Measurements from ENCODE around the gene MDN1. TPM values are rescaled to one million over a fixed set of nuclear protein-coding genes. Genes with fewer than 3 reads are reported as not detected.

Gene MDN1
- total RNA-seq, 1 donor from 2014 or later = 22.9 TPM

DNA sequence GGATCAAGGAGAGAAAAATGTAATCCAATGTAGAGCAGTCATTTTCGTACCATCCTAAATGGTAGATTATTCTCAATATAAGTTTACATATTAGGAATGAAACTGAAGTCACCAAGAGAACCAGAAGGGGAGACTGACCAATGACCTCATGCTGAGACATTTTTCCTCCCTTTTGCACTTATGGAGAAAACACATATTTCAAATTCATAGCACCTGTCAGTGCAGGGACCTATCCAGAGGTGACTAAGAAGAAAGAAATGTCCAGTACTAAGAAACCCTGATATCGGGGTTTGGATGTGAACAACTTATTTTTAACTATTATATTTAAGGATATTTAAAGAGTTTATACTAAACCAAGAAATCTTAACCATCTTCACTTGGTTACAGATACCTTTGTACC, 164.5 kb downstream of the MDN1 start:
- no peak overlapping the region for H3K27ac ChIP-seq (replicated peaks)
- intact Hi-C loops (cut with micrococcal nuclease) = no loop called here
- no peak for DNase-seq
- H3K9me3 ChIP-seq (replicated peaks) = no peaks in the 10 kb centered on the region
- H3K36me3 ChIP-seq = peaks cover 94% of the 10 kb centered on the region
- TF ChIP-seq, protein P1, sequence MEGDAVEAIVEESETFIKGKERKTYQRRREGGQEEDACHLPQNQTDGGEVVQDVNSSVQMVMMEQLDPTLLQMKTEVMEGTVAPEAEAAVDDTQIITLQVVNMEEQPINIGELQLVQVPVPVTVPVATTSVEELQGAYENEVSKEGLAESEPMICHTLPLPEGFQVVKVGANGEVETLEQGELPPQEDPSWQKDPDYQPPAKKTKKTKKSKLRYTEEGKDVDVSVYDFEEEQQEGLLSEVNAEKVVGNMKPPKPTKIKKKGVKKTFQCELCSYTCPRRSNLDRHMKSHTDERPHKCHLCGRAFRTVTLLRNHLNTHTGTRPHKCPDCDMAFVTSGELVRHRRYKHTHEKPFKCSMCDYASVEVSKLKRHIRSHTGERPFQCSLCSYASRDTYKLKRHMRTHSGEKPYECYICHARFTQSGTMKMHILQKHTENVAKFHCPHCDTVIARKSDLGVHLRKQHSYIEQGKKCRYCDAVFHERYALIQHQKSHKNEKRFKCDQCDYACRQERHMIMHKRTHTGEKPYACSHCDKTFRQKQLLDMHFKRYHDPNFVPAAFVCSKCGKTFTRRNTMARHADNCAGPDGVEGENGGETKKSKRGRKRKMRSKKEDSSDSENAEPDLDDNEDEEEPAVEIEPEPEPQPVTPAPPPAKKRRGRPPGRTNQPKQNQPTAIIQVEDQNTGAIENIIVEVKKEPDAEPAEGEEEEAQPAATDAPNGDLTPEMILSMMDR (IDR thresholded peaks at IDR 0.05; ENCODE audit: borderline replicate concordance) = no peak
- H3K27me3 ChIP-seq (ENCODE audit: low read depth) = no peaks in the 10 kb centered on the region
- H3K4me1 ChIP-seq = no peaks in the 10 kb centered on the region
- no peak overlapping the region for H3K4me3 ChIP-seq

DNA sequence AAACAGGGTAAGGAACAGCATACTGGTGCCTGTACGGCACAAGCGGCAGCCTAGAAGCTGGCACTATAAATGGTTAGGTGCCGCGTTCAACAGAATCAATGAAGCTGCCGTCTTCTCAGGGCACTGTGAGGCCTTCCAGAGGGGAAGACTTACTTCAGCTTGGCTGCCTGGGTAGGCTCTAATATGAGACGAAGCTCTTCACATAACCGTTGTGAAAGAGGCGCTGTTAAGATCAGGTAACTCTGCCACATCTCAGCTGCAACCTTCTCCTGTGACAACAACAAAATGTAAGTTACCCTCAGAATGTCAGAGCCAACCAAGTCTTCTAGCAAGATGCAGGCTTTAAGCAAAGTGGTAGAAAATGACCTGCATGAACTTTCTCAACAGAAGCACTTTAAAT, 169.0 kb downstream of the MDN1 start:
- DNase-seq = no peak
- intact Hi-C loops (cut with micrococcal nuclease) = loop anchor here (2.0 kb wide), 1 partner anchor 48 kb away; no protein-coding TSS in a partner anchor
- no peak overlapping the region for H3K4me3 ChIP-seq
- H3K36me3 ChIP-seq = peaks cover 97% of the 10 kb centered on the region
- H3K27ac ChIP-seq (replicated peaks) = no peak overlapping the region
- no peaks in the 10 kb centered on the region for H3K9me3 ChIP-seq (replicated peaks)
- TF ChIP-seq, protein P1 (IDR thresholded peaks at IDR 0.05; ENCODE audit: borderline replicate concordance) = no peak
- H3K27me3 ChIP-seq (ENCODE audit: low read depth) = no peaks in the 10 kb centered on the region
- no peaks in the 10 kb centered on the region for H3K4me1 ChIP-seq

DNA sequence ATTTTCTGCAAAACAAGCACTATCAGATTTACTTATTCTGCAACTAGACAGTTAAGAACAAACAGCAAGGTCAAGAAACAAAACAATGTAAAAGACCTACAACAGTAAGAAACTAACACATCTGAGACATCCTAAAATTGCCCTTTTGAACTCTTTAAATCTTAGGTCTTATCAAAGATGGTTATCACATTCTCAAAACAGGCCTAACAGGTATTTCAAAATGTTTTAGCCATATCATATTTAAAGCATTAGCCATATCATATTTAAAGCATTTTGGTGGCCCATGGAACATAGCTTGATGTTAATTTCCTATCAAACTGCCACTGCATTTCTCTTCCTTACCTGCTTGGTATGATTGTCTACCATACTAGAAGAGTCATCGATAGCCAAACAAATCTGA, 169.9 kb downstream of the MDN1 start:
- H3K4me3 ChIP-seq = no peak overlapping the region
- no peaks in the 10 kb centered on the region for H3K27me3 ChIP-seq (ENCODE audit: low read depth)
- DNase-seq = no peak
- H3K27ac ChIP-seq (replicated peaks) = no peak overlapping the region
- H3K9me3 ChIP-seq (replicated peaks) = no peaks in the 10 kb centered on the region
- TF ChIP-seq, protein P1 (IDR thresholded peaks at IDR 0.05; ENCODE audit: borderline replicate concordance) = no peak
- intact Hi-C loops (cut with micrococcal nuclease) = loop anchor here (2.0 kb wide), 1 partner anchor 49 kb away; no protein-coding TSS in a partner anchor
- no peaks in the 10 kb centered on the region for H3K4me1 ChIP-seq
- H3K36me3 ChIP-seq = peaks cover 95% of the 10 kb centered on the region

DNA sequence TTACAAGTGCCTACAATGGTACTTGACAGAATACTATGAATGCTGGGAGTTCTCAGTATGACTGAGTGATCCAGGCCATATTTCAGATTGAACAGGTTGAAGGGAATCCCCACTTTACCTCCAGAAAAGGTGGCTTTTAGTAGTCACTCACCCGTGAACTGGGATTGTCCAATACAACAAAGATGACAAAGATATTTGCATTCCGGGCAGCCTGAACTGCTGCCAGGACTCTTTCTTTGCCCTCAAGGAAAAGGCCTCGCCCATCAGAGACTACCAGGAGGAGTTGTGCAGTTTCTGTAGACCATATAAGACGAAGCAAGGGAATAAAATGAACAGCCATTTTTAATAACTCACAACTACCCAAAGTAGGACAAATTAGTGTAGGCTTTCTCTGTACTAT, 174.7 kb downstream of the MDN1 start:
- H3K4me3 ChIP-seq = no peak overlapping the region
- peaks cover 72% of the 10 kb centered on the region for H3K36me3 ChIP-seq
- no peaks in the 10 kb centered on the region for H3K27me3 ChIP-seq (ENCODE audit: low read depth)
- intact Hi-C loops (cut with micrococcal nuclease) = no loop called here
- peaks cover 12% of the 10 kb centered on the region for H3K4me1 ChIP-seq
- no peak for DNase-seq
- H3K9me3 ChIP-seq (replicated peaks) = no peaks in the 10 kb centered on the region
- no peak overlapping the region for H3K27ac ChIP-seq (replicated peaks)
- TF ChIP-seq, protein P1 (IDR thresholded peaks at IDR 0.05; ENCODE audit: borderline replicate concordance) = no peak

DNA sequence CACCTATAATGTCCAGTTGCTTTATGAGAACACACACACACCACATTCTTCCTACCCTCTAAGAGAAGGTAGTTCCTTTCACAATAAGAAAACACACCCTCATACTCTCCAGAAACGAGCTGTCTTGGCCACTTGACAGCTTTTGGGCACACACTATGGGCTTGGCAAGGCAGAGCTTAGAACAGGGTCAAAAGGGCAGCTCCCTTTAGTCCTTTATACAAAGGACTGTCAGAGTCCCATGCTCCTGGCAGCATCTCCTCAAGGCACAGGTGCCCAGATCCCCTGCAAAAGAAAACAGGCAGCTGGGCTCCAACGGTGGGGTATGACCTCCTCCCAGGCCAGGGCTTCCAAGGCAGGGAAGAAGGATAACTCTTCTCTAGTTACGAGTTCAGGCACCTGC, 176.2 kb downstream of the MDN1 start:
- TF ChIP-seq, protein P1 (IDR thresholded peaks at IDR 0.05; ENCODE audit: borderline replicate concordance) = no peak
- Histone ChIP-seq H3K27me3 (ENCODE audit: low read depth) (no peaks in the 10 kb centered on the region), H3K27ac (replicated peaks) (peak overlapping the region; percentile 47), H3K9me3 (replicated peaks) (no peaks in the 10 kb centered on the region), H3K36me3 (peaks cover 57% of the 10 kb centered on the region), H3K4me1 (peaks cover 26% of the 10 kb centered on the region), H3K4me3 (no peak overlapping the region)
- no peak for DNase-seq
- intact Hi-C loops (cut with micrococcal nuclease) = no loop called here
